GM19467 (cell line): ENCODE data around the gene TMED3.

Experiments
- ATAC-seq: cut with Tn5 transposase; IDR thresholded peaks from one replicate; pipeline ENCODE4 v1.9.1; 2021; ENCODE audit warnings: mild to moderate bottlenecking, moderate library complexity; ENCODE audit not compliant: unreplicated experiment

Gene TMED3

GRCh38 chr15:79372428-79372827 lies 61.5 kb downstream of the TMED3 start:
- no peak for ATAC-seq
